Ammon's horn (tissue), 1 donor: ENCODE data around the gene TAAR5.
"Not testable (repeated sequence)": the region's sequence is repeated elsewhere in the genome, so short reads cannot be mapped to it uniquely, and the experiment has no call there.

ENCODE experiments used
- DNase-seq: peaks from one replicate; pipeline ENCODE4 v3.0.0-alpha.2; 2016; ENCODE audit warnings: low spot score

Gene TAAR5

GRCh38 chr6:132589454-132589853 is at the start of gene TAAR5:
Gene TAAR5 (minus strand): TSS chr6:132589741. CDS start chr6:132589686, 55 bp downstream.
- DNase-seq, result no peak

GRCh38 chr6:132637135-132637534 is 47.6 kb upstream of the TAAR5 start:
- not testable (repeated sequence) for DNase-seq

GRCh38 chr6:132635906-132636305 is 46.4 kb upstream of the TAAR5 start:
- DNase-seq, result not testable (repeated sequence)

GRCh38 chr6:132635288-132635687 is 45.7 kb upstream of the TAAR5 start:
- not testable (repeated sequence) for DNase-seq

GRCh38 chr6:132634796-132635195 is 45.3 kb upstream of the TAAR5 start:
- no peak for DNase-seq

GRCh38 chr6:132633362-132633761 is 43.8 kb upstream of the TAAR5 start:
- DNase-seq, result no peak

GRCh38 chr6:132624175-132624574 is 34.6 kb upstream of the TAAR5 start, which contains the start of gene TAAR2:
Gene TAAR2 (minus strand): TSS chr6:132624275. CDS start chr6:132624275, 0 bp downstream.
- DNase-seq, result no peak

- no peak for DNase-seq
Observed at GRCh38 chr6:132623106-132623845, 33.7 kb upstream of the TAAR5 start.

- no peak for DNase-seq
Observed at GRCh38 chr6:132616677-132617076, 27.1 kb upstream of the TAAR5 start.

- no peak for DNase-seq
Observed at GRCh38 chr6:132614554-132614953, 25.0 kb upstream of the TAAR5 start.

- no peak for DNase-seq
Observed at GRCh38 chr6:132612449-132613108, 23.0 kb upstream of the TAAR5 start.

- DNase-seq, result no peak
Observed at GRCh38 chr6:132611616-132612015, 22.1 kb upstream of the TAAR5 start.

- DNase-seq, result no peak
Observed at GRCh38 chr6:132607544-132608233, 18.1 kb upstream of the TAAR5 start.

GRCh38 chr6:132604635-132605152 is 15.2 kb upstream of the TAAR5 start:
- no peak for DNase-seq

GRCh38 chr6:132600900-132601299 is 11.4 kb upstream of the TAAR5 start:
- DNase-seq, result not testable (repeated sequence)

- DNase-seq, result no peak
Observed at GRCh38 chr6:132598473-132598872, 8.9 kb upstream of the TAAR5 start.

GRCh38 chr6:132596201-132596600 is 6.7 kb upstream of the TAAR5 start:
- no peak for DNase-seq

- no peak for DNase-seq
Observed at GRCh38 chr6:132592855-132593254, 3.3 kb upstream of the TAAR5 start.

- no peak for DNase-seq
Observed at GRCh38 chr6:132590362-132590761, 821 bp upstream of the TAAR5 start.

GRCh38 chr6:132587424-132587823 is 2.1 kb downstream of the TAAR5 start:
- no peak for DNase-seq

GRCh38 chr6:132584698-132585097 is 4.8 kb downstream of the TAAR5 start:
- no peak for DNase-seq

- no peak for DNase-seq
Observed at GRCh38 chr6:132571774-132572173, 17.8 kb downstream of the TAAR5 start.
